IPS-NIHi11 (cell line): ENCODE data around the gene MAB21L1.

Experiments
- DNase-seq: peaks from one replicate; pipeline ENCODE4 v3.0.0; 2012; ENCODE audit warnings: mixed read lengths, low spot score

Gene MAB21L1

DNA sequence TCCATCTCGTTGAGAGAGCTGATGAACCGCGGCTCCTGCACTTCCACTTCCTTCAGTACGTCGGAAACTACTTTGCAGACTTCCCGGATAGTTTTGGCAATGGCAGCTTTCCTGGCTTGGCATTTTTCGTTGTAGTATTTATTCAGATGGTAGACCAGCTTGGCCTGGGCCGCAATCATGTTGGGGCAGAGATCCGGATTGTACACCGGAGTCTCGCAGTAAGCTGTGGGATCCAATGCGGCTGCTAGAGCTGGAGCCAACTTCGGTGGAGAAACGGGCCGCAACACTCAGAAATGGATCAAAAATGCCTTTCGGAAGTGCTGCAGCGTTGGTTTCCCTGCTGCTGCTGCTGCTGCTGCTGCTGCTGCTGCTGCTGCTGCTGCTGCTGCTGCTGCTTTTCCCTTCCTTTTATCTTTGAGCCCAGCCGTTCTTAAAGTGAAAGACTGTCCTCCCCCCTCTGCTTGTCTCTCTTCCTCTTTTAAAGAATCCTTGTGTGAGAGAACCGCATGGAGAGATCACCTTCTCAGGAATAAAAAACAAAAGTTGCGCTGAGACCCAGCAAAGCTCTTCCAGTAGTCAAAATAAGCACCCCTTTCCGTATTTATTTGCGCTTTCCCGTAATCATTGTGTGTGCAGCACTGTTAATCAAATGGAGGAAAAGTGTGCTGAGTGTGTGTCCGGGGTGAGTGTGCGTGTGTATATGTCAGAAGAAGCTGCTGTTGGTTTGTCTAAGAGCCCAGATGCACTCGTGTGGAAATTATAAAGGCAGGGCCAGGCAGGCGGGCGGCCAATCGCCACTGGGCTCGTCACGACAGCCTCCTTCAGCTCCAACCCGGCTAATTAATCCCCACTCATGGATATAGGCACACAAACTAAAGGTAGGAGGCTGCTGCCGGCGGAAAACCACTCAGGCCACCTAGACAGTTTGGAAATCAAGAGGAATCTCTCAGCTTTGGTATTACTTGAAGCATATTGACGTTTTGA, at the start of gene MAB21L1:
Gene MAB21L1, minus strand, starts transcription at position 730 of the 984 bp plus-strand sequence. Its CDS starts 551 bp downstream, at position 179.
- peak; percentile 50 for DNase-seq

DNA sequence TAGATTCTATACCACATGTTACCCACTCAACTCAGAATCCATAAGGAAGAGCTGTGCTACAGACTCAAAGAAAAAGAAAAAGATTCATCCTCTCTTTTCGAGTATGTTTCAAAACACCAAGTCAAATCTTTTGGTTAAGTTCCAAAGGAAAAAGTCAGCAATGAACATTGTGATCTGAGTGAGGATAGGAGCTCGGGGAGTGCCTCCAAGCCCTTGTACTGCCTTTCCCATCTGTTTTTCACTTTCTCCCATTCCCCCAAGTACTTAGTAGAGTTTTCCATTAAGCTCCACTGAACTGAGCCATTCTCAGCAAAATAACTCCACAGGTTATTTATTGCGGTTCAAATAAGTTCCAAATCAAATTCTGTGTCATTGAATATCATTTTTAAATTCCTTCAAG, 47.7 kb upstream of the MAB21L1 start:
- no peak for DNase-seq

GRCh38 chr13:35518337-35518946, 42.0 kb upstream of the MAB21L1 start:
- no peak for DNase-seq

DNA sequence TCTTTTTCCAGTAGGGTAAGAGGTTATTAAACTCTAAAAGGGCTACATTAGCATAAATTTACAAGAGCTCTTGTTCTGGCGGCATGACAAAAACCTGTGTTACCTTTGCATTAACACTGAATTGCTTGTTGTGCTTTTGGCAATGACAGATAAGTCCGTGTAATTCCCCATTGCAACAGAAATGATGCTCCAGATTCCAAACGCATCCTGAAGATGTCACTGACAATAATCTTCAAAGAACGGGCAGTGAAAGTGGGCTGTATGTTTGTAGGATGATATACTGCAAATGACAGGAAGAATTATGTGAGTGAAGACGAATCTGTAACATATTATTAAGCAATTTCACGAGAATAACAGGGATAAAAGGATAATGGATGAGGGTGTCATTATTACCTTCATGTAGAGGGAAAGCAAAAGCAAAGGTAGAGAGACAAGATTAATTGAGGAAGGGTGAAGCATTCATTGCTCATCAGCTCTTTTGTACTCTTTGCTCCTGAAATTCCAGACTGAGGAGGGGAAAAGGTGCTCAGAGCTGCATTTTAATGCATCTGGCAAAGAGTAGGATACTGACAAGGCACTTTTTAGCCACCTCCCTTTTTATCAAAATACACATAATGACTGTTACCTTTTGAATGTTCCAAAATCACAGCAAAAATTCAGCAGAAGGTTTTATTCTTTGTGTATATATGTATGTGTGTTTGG, 38.5 kb upstream of the MAB21L1 start:
- DNase-seq = no peak

- DNase-seq = no peak
Observed at GRCh38 chr13:35514061-35514477, 37.6 kb upstream of the MAB21L1 start.

DNA sequence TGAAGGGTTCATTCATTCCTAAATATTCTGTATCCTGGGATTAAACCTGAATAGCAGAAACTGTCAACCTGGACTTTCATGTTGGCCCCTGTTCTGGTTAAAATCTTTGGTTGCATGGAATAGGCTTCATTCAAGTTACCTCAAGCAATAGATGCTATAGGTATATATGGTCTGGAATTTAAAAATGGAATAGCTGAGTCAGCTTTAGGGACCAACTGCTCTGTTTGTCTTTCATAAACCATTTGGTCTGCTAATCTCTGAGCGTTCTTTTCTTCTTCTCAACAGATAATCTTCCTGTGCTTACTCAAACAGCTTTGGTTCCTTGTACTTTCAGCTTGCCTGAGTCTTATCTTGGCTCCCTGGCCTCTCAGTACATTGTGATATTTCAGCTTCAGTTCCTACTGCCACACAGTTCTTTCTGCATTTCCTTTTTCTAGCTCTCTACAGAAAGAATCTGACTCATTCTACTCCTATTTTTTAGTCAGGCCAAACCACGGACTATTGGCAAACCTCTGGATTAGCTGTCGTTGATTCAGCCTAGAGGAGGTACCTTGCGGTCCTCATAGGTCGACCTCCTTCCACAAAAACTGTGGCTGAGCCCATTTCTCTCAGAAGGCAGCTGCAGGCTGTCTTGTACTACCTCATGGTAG, 35.9 kb upstream of the MAB21L1 start:
- no peak for DNase-seq

DNA sequence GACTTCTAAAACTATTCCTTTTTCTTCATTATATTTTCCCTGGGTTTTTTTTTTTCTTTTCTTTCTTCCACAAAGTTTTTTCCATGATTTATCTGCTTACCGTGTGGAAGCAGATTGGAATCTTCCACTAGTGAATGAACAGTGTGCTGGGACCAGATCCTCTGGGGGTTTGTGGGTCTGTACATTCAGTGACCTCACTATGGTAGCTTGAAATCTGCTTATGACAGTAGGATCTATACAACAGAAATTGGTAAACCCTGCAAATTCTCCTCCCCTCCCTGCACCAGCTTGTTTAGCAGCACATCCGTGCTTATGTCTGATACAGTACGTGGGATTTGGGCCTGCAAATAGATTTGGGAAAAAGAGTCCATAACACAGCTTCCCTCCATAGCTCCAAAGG, 26.0 kb upstream of the MAB21L1 start:
- no peak for DNase-seq

GRCh38 chr13:35501661-35502235, 25.3 kb upstream of the MAB21L1 start:
- DNase-seq = no peak

DNA sequence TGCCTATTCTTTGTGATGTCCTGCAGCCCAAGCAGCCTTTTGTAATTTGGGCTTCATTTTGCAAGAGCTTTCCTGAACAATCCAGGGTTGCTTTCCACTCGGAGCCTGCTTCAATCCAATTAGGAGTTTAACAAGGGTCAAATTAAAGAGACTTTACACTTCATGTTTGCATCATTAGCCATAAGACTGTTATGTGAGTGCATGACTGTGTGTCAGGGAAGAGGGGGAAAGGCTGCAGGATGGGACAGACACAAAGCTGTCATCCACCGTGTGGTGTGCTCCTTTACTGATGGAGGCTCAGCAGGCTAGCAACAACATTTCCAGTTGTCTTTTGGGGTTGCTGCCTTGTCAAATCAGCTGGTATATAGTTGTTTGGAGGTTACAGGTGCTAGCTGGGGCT, 23.7 kb upstream of the MAB21L1 start:
- DNase-seq = no peak

- DNase-seq = no peak
Observed at GRCh38 chr13:35499676-35500075, 23.2 kb upstream of the MAB21L1 start.

DNA sequence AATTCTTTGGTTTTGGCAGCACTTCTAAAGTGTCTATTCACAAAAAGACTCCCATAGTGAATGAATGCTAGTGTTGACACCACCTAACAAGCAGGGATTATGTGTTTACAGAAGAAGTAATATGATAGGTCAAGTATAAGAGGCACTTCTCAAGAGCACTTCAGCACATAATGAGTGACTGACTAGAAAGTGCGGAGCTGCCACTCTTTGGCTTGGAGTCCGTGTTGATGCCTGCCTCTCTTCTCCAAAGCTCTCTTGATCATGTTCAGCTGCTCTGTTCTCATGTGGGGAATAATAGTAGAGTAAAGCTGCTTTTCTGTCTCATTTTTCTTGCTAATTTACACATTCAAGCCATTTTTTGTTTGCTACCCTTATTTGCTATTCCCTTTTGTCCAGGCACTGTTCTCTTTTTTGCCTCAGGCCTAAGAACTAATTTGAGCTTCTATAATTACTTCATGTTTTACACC, 22.7 kb upstream of the MAB21L1 start:
- no peak for DNase-seq

DNA sequence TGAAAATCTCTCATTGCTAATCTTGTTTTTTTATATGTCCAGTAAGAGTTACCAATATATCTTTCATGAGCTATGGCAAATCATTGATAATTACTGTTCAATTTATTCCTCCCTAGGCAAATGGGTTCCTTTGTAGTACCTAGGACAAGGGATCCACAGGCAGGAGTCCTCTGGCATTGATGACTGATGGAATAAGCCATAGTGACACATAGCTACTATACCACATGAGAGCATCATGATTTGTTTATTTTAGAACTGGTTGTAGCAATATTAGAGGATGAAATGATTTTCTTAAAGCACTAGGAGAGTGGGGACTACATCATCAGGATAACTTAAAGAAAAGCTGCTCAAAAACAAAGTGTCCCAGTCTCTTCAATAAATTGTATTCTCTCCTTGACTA, 21.7 kb upstream of the MAB21L1 start:
- no peak for DNase-seq

GRCh38 chr13:35496761-35497386, 20.4 kb upstream of the MAB21L1 start:
- DNase-seq = no peak

DNA sequence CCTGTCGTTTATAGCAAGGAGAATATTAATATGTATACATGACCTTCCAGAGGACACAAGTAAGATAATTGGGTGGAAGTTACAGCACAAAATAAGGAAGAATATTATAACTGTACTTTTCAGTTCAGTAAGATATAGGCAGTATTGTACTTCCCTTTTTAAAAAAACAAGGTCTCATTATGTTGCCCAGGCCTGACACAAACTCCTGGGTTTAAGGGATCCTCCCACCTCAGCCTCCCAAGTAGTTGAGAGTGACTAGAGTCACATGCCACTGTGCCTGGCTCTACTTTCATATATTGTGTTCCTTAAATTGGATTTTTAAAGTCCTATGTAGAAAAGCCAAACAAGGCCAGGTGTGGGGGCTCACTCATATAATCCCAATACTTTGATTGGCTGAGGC, 19.5 kb upstream of the MAB21L1 start:
- no peak for DNase-seq

DNA sequence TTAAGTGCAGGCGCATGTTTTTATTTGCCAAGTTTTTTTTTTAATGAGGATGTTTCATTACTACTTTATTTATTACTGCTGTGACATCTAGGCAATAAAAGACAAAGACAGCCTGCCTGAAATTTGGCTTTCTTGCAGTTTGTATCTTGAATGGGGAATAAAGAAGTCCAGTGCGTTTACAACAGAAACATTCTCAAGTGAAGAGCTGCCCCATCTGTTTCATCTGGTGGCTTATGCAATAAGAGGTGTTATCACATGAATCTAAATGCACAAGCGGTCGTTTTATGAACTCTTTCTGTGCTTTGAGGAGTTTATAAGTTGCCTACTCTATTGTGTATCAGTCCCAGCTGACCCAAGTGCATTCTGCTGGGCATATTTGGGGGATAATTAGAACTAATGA, 12.6 kb upstream of the MAB21L1 start:
- no peak for DNase-seq

- DNase-seq = no peak
Observed at GRCh38 chr13:35485424-35485823, 8.9 kb upstream of the MAB21L1 start.

DNA sequence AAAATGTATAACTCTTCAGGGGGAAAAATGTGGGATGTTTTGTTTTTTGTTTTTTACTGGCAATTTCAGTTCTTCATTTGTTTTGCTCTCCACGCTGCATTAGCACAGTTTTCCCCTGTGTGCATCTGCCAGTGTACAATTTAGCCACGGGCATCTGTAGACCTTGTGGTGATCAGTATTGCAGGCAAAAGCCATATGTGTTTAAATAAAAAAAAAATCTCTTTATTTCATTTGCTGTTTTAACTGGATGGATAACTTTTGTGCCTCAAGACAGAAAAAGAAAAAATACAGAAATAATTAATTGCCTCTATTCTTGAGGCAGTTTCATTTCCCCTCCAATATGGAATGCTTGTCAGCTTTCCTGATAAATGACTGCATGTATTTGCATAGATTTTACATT, 7.9 kb upstream of the MAB21L1 start:
- DNase-seq = no peak

DNA sequence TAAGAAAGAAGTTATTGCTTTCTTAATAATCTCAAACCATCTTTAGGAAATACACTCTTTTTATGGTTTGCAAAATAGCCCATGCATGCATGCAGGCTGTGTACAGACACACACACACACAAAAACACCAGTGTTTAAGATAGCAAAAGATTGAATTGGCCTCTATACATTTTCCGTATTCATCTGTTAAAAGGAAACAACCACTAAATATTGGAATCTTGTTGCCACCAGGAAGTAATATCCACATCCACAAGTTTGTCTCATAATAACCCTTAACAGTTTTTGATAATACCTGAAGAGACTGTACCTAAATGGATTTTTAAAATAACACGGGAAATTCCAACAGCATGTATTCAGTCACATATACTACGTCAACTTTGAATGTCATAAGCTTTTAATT, 7.3 kb upstream of the MAB21L1 start:
- no peak for DNase-seq

DNA sequence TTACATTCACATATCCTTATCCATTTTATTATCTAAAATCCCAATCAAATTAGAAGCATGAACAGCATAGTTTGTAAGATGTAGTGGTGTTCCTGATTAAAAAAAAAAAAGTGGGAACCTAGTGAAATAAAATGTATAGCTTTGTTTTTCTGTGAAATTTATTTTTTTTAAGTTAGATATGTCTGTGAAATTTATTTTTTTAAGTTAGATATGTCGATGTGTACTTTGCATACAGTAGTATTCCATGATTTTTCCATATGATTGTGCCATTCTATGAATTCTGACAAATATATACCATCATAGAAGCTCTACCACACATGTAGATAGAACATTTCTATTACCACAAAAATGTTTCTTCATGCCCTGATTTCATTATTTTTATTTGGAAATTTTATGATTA, 6.0 kb upstream of the MAB21L1 start:
- DNase-seq = no peak

GRCh38 chr13:35481777-35482176, 5.3 kb upstream of the MAB21L1 start:
- DNase-seq = no peak

GRCh38 chr13:35480346-35480745, 3.9 kb upstream of the MAB21L1 start:
- no peak for DNase-seq
